Stimulated activated naive B cell treated with anti-CD40 and anti-IgM and Interleukin-4, amounts not matched to agents 10 μg/mL and 1 μg/mL and 100 μg/mL, for 72 hours (primary cell): ENCODE results near the gene MED23.
A peak's percentile ranks its signal among the peaks of the same experiment; 100 is the strongest.

Experiments
- ATAC-seq, 2 donors: fragments of 150-1000 bp; cut with Tn5 transposase; replicated peaks; 2 replicates each; pipeline ENCODE4 v1.10.0; 2021; ENCODE audit warnings: moderate library complexity in 1 of 2
- DNase-seq: peaks from one replicate; pipeline ENCODE4 v3.0.0; 2021
- H3K27ac Mint-ChIP-seq: one replicate; pipeline ENCODE4 v1.8.0; 2022; ENCODE audit warnings: mild to moderate bottlenecking, mixed read lengths
- H3K27me3 Mint-ChIP-seq, 2 donors: one replicate each; pipeline ENCODE4 v1.8.0; 2022; ENCODE audit warnings: mixed read lengths in 2 of 2
- H3K36me3 Mint-ChIP-seq, 2 donors: one replicate each; pipeline ENCODE4 v1.8.0; 2022; ENCODE audit warnings: mixed read lengths in 2 of 2, mild to moderate bottlenecking in 1 of 2
- H3K4me1 Mint-ChIP-seq, 2 donors: one replicate each; pipeline ENCODE4 v1.8.0; 2022; ENCODE audit warnings: mixed read lengths in 2 of 2, mild to moderate bottlenecking in 1 of 2
- H3K4me3 Mint-ChIP-seq, 2 donors: one replicate each; pipeline ENCODE4 v1.8.0; 2022; ENCODE audit warnings: mild to moderate bottlenecking in 2 of 2, mixed read lengths in 2 of 2, moderate library complexity in 1 of 2
- H3K9me3 Mint-ChIP-seq, 2 donors: one replicate each; pipeline ENCODE4 v1.8.0; 2022; ENCODE audit warnings: mixed read lengths in 2 of 2, mild to moderate bottlenecking in 1 of 2

MED23 gene

GRCh38 chr6:131646249-131646670, 18.2 kb upstream of the MED23 start:
- Mint-ChIP-seq H3K36me3 (peaks cover 4 to 7% of the 10 kb centered on the region in 2 donors), H3K27me3 (no peaks in the 10 kb centered on the region), H3K4me3 (no peak overlapping the region), H3K9me3 (no peaks in the 10 kb centered on the region), H3K4me1 (peaks cover 7 to 18% of the 10 kb centered on the region in 2 donors), H3K27ac (no peak overlapping the region)
- no peak for DNase-seq
- no peak for ATAC-seq

- Mint-ChIP-seq H3K27me3 (no peaks in the 10 kb centered on the region), H3K4me3 (no peak overlapping the region), H3K4me1 (peaks cover 7 to 18% of the 10 kb centered on the region in 2 donors), H3K36me3 (peaks cover 4 to 7% of the 10 kb centered on the region in 2 donors), H3K27ac (no peak overlapping the region), H3K9me3 (no peaks in the 10 kb centered on the region)
- DNase-seq (no peak), ATAC-seq (no peak)
These were observed 17.8 kb upstream of the MED23 start for GRCh38 chr6:131645846-131646245.

- peaks cover 7 to 18% of the 10 kb centered on the region in 2 donors for H3K4me1 Mint-ChIP-seq
- H3K27me3 Mint-ChIP-seq = no peaks in the 10 kb centered on the region
- H3K27ac Mint-ChIP-seq = no peak overlapping the region
- DNase-seq = no peak
- H3K9me3 Mint-ChIP-seq = no peaks in the 10 kb centered on the region
- peaks cover 4 to 7% of the 10 kb centered on the region in 2 donors for H3K36me3 Mint-ChIP-seq
- no peak for ATAC-seq
- H3K4me3 Mint-ChIP-seq = no peak overlapping the region
These were observed 16.9 kb upstream of the MED23 start for GRCh38 chr6:131644921-131645320.

GRCh38 chr6:131643855-131644460, 15.9 kb upstream of the MED23 start:
- ATAC-seq = peak; percentile 57 to 63
- H3K4me1 Mint-ChIP-seq = peaks cover 4 to 15% of the 10 kb centered on the region in 2 donors

GRCh38 chr6:131642987-131643611, 15.1 kb upstream of the MED23 start:
- no peaks in the 10 kb centered on the region for H3K9me3 Mint-ChIP-seq
- peaks cover 6% of the 10 kb centered on the region in 2 donors for H3K36me3 Mint-ChIP-seq
- ATAC-seq (no peak), DNase-seq (no peak)
- no peak overlapping the region for H3K4me3 Mint-ChIP-seq
- peaks cover 4 to 14% of the 10 kb centered on the region in 2 donors for H3K4me1 Mint-ChIP-seq
- H3K27ac Mint-ChIP-seq = no peak overlapping the region
- H3K27me3 Mint-ChIP-seq = peaks cover 0 to 2% of the 10 kb centered on the region in 2 donors

More at GRCh38 chr6:131643855-131644460, 15.9 kb upstream of the MED23 start:
- H3K36me3 Mint-ChIP-seq = peaks cover 4 to 5% of the 10 kb centered on the region in 2 donors
- no peak overlapping the region for H3K27ac Mint-ChIP-seq
- no peaks in the 10 kb centered on the region for H3K27me3 Mint-ChIP-seq
- no peaks in the 10 kb centered on the region for H3K9me3 Mint-ChIP-seq
- DNase-seq = no peak
- H3K4me3 Mint-ChIP-seq = no peak overlapping the region

GRCh38 chr6:131642565-131642964, 14.5 kb upstream of the MED23 start:
- Mint-ChIP-seq H3K9me3 (no peaks in the 10 kb centered on the region), H3K27ac (no peak overlapping the region), H3K36me3 (peaks cover 9% of the 10 kb centered on the region in 2 donors), H3K27me3 (peaks cover 0 to 5% of the 10 kb centered on the region in 2 donors), H3K4me1 (peaks cover 6 to 18% of the 10 kb centered on the region in 2 donors), H3K4me3 (no peak overlapping the region)
- ATAC-seq = no peak
- DNase-seq = no peak

- no peak overlapping the region for H3K27ac Mint-ChIP-seq
- peaks cover 0 to 5% of the 10 kb centered on the region in 2 donors for H3K27me3 Mint-ChIP-seq
- ATAC-seq (no peak), DNase-seq (no peak)
- H3K9me3 Mint-ChIP-seq = no peaks in the 10 kb centered on the region
- peaks cover 6 to 18% of the 10 kb centered on the region in 2 donors for H3K4me1 Mint-ChIP-seq
- no peak overlapping the region for H3K4me3 Mint-ChIP-seq
- peaks cover 9% of the 10 kb centered on the region in 2 donors for H3K36me3 Mint-ChIP-seq
These were observed 13.5 kb upstream of the MED23 start for GRCh38 chr6:131641554-131641953.

- Mint-ChIP-seq H3K4me1 (peaks cover 14 to 27% of the 10 kb centered on the region in 2 donors), H3K27me3 (peaks cover 0 to 5% of the 10 kb centered on the region in 2 donors), H3K27ac (no peak overlapping the region), H3K9me3 (no peaks in the 10 kb centered on the region), H3K4me3 (no peak overlapping the region), H3K36me3 (peaks cover 9% of the 10 kb centered on the region in 2 donors)
- ATAC-seq = no peak
- no peak for DNase-seq
These were observed 12.5 kb upstream of the MED23 start for GRCh38 chr6:131640576-131640975.

- DNase-seq = peak; percentile 26
- peak; percentile 90 to 91 for ATAC-seq
- H3K36me3 Mint-ChIP-seq = peaks cover 9% of the 10 kb centered on the region in 2 donors
- no peak overlapping the region for H3K4me3 Mint-ChIP-seq
- H3K9me3 Mint-ChIP-seq = no peaks in the 10 kb centered on the region
- peaks cover 0 to 5% of the 10 kb centered on the region in 2 donors for H3K27me3 Mint-ChIP-seq
- H3K27ac Mint-ChIP-seq = no peak overlapping the region
- H3K4me1 Mint-ChIP-seq = peaks cover 18 to 32% of the 10 kb centered on the region in 2 donors
These were observed 12.1 kb upstream of the MED23 start for GRCh38 chr6:131640100-131640499.

- Mint-ChIP-seq H3K9me3 (peaks cover 0 to 2% of the 10 kb centered on the region in 2 donors), H3K4me1 (peaks cover 20 to 36% of the 10 kb centered on the region in 2 donors), H3K4me3 (no peak overlapping the region), H3K27ac (no peak overlapping the region), H3K36me3 (peaks cover 10 to 12% of the 10 kb centered on the region in 2 donors), H3K27me3 (peaks cover 0 to 5% of the 10 kb centered on the region in 2 donors)
- DNase-seq = no peak
- ATAC-seq = no peak
These were observed 10.0 kb upstream of the MED23 start for GRCh38 chr6:131638013-131638412.

GRCh38 chr6:131636880-131637792, 9.1 kb upstream of the MED23 start, which contains the start of gene ENPP3:
ENPP3 (plus strand) TSS chr6:131637302; CDS start chr6:131637385, 83 bp downstream.
- no peak within 1 kb of the TSS for H3K4me3 Mint-ChIP-seq
- DNase-seq = no peak
- H3K27ac Mint-ChIP-seq = no peak within 1 kb of the TSS

GRCh38 chr6:131635384-131636340, 7.6 kb upstream of the MED23 start:
- Mint-ChIP-seq H3K4me1 (peaks cover 18 to 25% of the 10 kb centered on the region in 2 donors), H3K27me3 (peaks cover 0 to 5% of the 10 kb centered on the region in 2 donors), H3K9me3 (peaks cover 0 to 2% of the 10 kb centered on the region in 2 donors), H3K36me3 (peaks cover 14% of the 10 kb centered on the region in 2 donors), H3K4me3 (peak overlapping the region; percentile 0 to 41), H3K27ac (peak overlapping the region; percentile 37)
- peak; percentile 83 to 85 for ATAC-seq
- peak; percentile 38 for DNase-seq

More at GRCh38 chr6:131636880-131637792, 9.1 kb upstream of the MED23 start, which contains the start of gene ENPP3:
- Mint-ChIP-seq H3K27me3 (peaks cover 0 to 5% of the 10 kb centered on the region in 2 donors), H3K36me3 (peaks cover 13% of the 10 kb centered on the region in 2 donors), H3K4me1 (peaks cover 20 to 31% of the 10 kb centered on the region in 2 donors), H3K9me3 (peaks cover 0 to 2% of the 10 kb centered on the region in 2 donors)
- no peak for ATAC-seq

- Mint-ChIP-seq H3K4me1 (peaks cover 23 to 45% of the 10 kb centered on the region in 2 donors), H3K4me3 (no peak overlapping the region), H3K27me3 (no peaks in the 10 kb centered on the region), H3K9me3 (peaks cover 0 to 2% of the 10 kb centered on the region in 2 donors), H3K36me3 (peaks cover 15% of the 10 kb centered on the region in 2 donors), H3K27ac (peak overlapping the region; percentile 53)
- no peak for ATAC-seq
- no peak for DNase-seq
These were observed 3.7 kb upstream of the MED23 start for GRCh38 chr6:131631625-131632289.
